Mesenchymal stem cell (in vitro differentiated cells and primary cell): ENCODE results near the gene PCNX2.

Experiments used
- DNase-seq: peaks from one replicate; pipeline ENCODE4 v3.0.0-alpha.2; 2013
- H2AFZ ChIP-seq: one replicate; pipeline ENCODE4 v1.6.1; 2013; ENCODE audit warnings: low read depth, mild to moderate bottlenecking, control low read depth, inconsistent platforms, low read length, moderate library complexity
- H2AK5ac ChIP-seq: 2 replicates; pipeline ENCODE4 v1.6.1; 2013; ENCODE audit warnings: low read length, moderate library complexity, mild to moderate bottlenecking, inconsistent platforms; ENCODE audit not compliant: severe bottlenecking
- H2BK120ac ChIP-seq: one replicate; pipeline ENCODE4 v1.6.1; 2013; ENCODE audit warnings: low read depth, mild to moderate bottlenecking, inconsistent platforms, low read length, moderate library complexity
- H2BK12ac ChIP-seq, 2 experiments: one replicate each; pipeline ENCODE4 v1.6.1; 2013; ENCODE audit warnings: inconsistent platforms in 2 of 2, low read length in 2 of 2, mild to moderate bottlenecking in 2 of 2, moderate library complexity in 2 of 2, control low read depth in 1 of 2
- H2BK15ac ChIP-seq: one replicate; pipeline ENCODE4 v1.6.1; 2013; ENCODE audit warnings: mild to moderate bottlenecking, low read depth, inconsistent platforms; ENCODE audit not compliant: poor library complexity, severe bottlenecking
- H2BK5ac ChIP-seq: 2 replicates; pipeline ENCODE4 v1.6.1; 2013; ENCODE audit warnings: low read depth, mild to moderate bottlenecking, low read length, control low read depth, inconsistent platforms; ENCODE audit not compliant: poor library complexity, severe bottlenecking
- H3K14ac ChIP-seq, 2 experiments: one replicate each; pipeline ENCODE4 v1.6.1; 2013; ENCODE audit warnings: inconsistent platforms in 2 of 2, low read length in 2 of 2, control low read depth in 1 of 2, mild to moderate bottlenecking in 1 of 2, moderate library complexity in 1 of 2
- H3K18ac ChIP-seq, 2 experiments: one replicate each; pipeline ENCODE4 v1.6.1; 2013; ENCODE audit warnings: inconsistent platforms in 2 of 2, low read length in 2 of 2, control low read depth in 1 of 2, low read depth in 1 of 2, mild to moderate bottlenecking in 1 of 2
- H3K23ac ChIP-seq, 2 experiments: one replicate each; pipeline ENCODE4 v1.6.1; 2013; ENCODE audit warnings: inconsistent platforms in 2 of 2, low read length in 2 of 2, mild to moderate bottlenecking in 2 of 2, moderate library complexity in 2 of 2, control low read depth in 1 of 2
- H3K27ac ChIP-seq: 2 replicates; pipeline ENCODE4 v1.5.1; 2013; ENCODE audit warnings: mild to moderate bottlenecking, moderate library complexity, low read length, control low read depth, inconsistent platforms; ENCODE audit not compliant: poor library complexity, severe bottlenecking
- H3K27me3 ChIP-seq, 2 experiments: 2 replicates each; pipeline versions ENCODE4 v1.6.1 to v1.7.0; 2013; ENCODE audit warnings: low read length in 2 of 2, mild to moderate bottlenecking in 2 of 2, moderate library complexity in 2 of 2, control low read depth in 1 of 2, inconsistent platforms in 1 of 2; ENCODE audit not compliant: control insufficient read depth in 1 of 2, insufficient read depth in 1 of 2
- H3K36me3 ChIP-seq, 2 experiments: 2 replicates each; pipeline versions ENCODE4 v1.6.1 to v1.7.0; 2013; ENCODE audit warnings: low read length in 2 of 2, control low read depth in 1 of 2, inconsistent platforms in 1 of 2, low read depth in 1 of 2, mild to moderate bottlenecking in 1 of 2; ENCODE audit not compliant: insufficient read depth in 2 of 2, control insufficient read depth in 1 of 2
- H3K4ac ChIP-seq, 2 experiments: one replicate each; pipeline ENCODE4 v1.6.1; 2013; ENCODE audit warnings: inconsistent platforms in 2 of 2, low read length in 2 of 2, mild to moderate bottlenecking in 2 of 2, moderate library complexity in 2 of 2, control low read depth in 1 of 2, low read depth in 1 of 2
- H3K4me1 ChIP-seq: 2 replicates; pipeline ENCODE4 v1.6.1; 2013; ENCODE audit warnings: low read depth, low read length, control low read depth; ENCODE audit not compliant: control insufficient read depth, insufficient read depth
- H3K4me2 ChIP-seq: 2 replicates; pipeline ENCODE4 v1.6.1; 2013; ENCODE audit warnings: low read length, mild to moderate bottlenecking, inconsistent platforms; ENCODE audit not compliant: poor library complexity, severe bottlenecking
- H3K4me3 ChIP-seq, 2 experiments: 2 replicates each; pipeline versions ENCODE4 v1.5.1 to v1.7.0; 2013; ENCODE audit warnings: low read length in 2 of 2, mild to moderate bottlenecking in 2 of 2, control low read depth in 1 of 2, low read depth in 1 of 2; ENCODE audit not compliant: insufficient read depth in 1 of 2
- H3K79me1 ChIP-seq: replicated peaks from 2 replicates; pipeline ENCODE4 v1.6.1; 2013; ENCODE audit warnings: mild to moderate bottlenecking, control low read depth, low read length, inconsistent platforms; ENCODE audit not compliant: poor library complexity, severe bottlenecking
- H3K9ac ChIP-seq: 2 replicates; pipeline ENCODE4 v1.7.0; 2013; ENCODE audit warnings: mild to moderate bottlenecking, low read length, moderate library complexity
- H3K9me3 ChIP-seq: 2 replicates; pipeline ENCODE4 v1.7.0; 2013; ENCODE audit warnings: mild to moderate bottlenecking, low read length; ENCODE audit not compliant: control insufficient read depth
- H4K8ac ChIP-seq: one replicate; pipeline ENCODE4 v1.6.1; 2013; ENCODE audit warnings: inconsistent platforms, mild to moderate bottlenecking, low read length, moderate library complexity
- H4K91ac ChIP-seq: one replicate; pipeline ENCODE4 v1.6.1; 2013; ENCODE audit warnings: mild to moderate bottlenecking, low read length, inconsistent platforms
- WGBS: methylation state at CpG from one replicate; pipeline ENCODE4 v1.1.7; 2013; ENCODE audit warnings: mixed read lengths; 5-methylcytosine and 5-hydroxymethylcytosine counted together

PCNX2 gene

DNA sequence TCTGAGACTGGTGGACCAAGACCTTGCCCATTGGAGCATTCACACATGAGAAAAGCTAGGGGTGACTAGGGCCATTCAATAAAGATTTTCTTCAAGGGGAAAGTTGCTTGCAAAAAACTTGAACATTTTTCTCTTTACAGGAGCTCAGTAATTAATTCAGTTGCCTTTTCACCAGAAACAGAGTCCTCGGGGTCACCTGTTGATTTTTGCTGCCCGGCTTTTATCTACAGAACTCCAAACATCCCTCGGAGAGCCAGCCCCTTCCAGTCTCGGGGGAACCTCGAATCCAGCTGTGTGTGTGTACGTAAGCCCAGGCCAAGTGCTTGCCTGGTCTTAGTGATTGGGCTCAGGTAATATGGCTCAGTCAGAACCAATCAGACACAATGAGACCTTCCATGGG lies 47.5 kb downstream of the PCNX2 start:
- H4K91ac ChIP-seq = no peak overlapping the region
- H3K36me3 ChIP-seq = peaks cover 27 to 76% of the 10 kb centered on the region in 2 experiments
- no peak overlapping the region for H4K8ac ChIP-seq
- no peak overlapping the region for H3K27ac ChIP-seq
- no peak overlapping the region for H2AK5ac ChIP-seq
- peaks cover 3% of the 10 kb centered on the region for H3K79me1 ChIP-seq
- H3K18ac ChIP-seq = no peak overlapping the region
- no peaks in the 10 kb centered on the region for H3K27me3 ChIP-seq
- H3K9ac ChIP-seq = no peak overlapping the region
- no peak overlapping the region for H3K4me2 ChIP-seq
- no peak overlapping the region for H3K14ac ChIP-seq
- no peak overlapping the region for H2BK15ac ChIP-seq
- H3K23ac ChIP-seq = no peak overlapping the region
- H2BK120ac ChIP-seq = no peak overlapping the region
- no peak overlapping the region for H3K4me3 ChIP-seq
- no peak overlapping the region for H2AFZ ChIP-seq
- no peak overlapping the region for H3K4ac ChIP-seq
- H2BK5ac ChIP-seq = no peak overlapping the region
- peaks cover 3% of the 10 kb centered on the region for H3K4me1 ChIP-seq
- WGBS = 96% methylated on average over 6 of the region's 6 CpGs
- H2BK12ac ChIP-seq = no peak overlapping the region
- DNase-seq = no peak
- H3K9me3 ChIP-seq = no peaks in the 10 kb centered on the region

DNA sequence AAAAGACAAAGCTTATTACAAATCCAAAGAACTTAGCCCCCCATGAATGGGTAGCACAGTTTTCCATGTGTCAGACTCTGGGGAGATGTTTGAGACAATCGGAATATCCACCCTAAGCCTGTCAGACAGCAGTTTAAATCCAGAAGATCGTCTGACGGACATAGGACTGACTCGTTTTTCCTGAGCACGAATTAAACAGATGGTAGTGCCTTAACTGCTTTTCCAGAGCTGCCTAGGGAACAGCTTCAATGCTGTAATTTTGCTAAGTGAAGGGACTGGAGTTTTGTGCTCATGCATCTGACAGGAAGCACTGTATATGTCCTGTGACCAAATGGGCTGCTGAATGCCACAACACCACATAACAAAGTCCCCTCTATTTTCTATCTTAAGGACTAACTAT lies 48.6 kb downstream of the PCNX2 start:
- H4K91ac ChIP-seq = no peak overlapping the region
- H3K27ac ChIP-seq = no peak overlapping the region
- H3K4me3 ChIP-seq = no peak overlapping the region
- H3K18ac ChIP-seq = no peak overlapping the region
- H2BK5ac ChIP-seq = no peak overlapping the region
- H2BK12ac ChIP-seq = no peak overlapping the region
- H3K4ac ChIP-seq = no peak overlapping the region
- no peak overlapping the region for H3K23ac ChIP-seq
- H3K27me3 ChIP-seq = no peaks in the 10 kb centered on the region
- no peak overlapping the region for H3K4me2 ChIP-seq
- peaks cover 3% of the 10 kb centered on the region for H3K79me1 ChIP-seq
- H3K4me1 ChIP-seq = peaks cover 3% of the 10 kb centered on the region
- no peak overlapping the region for H2AFZ ChIP-seq
- peaks cover 27 to 69% of the 10 kb centered on the region in 2 experiments for H3K36me3 ChIP-seq
- H2BK15ac ChIP-seq = no peak overlapping the region
- no peaks in the 10 kb centered on the region for H3K9me3 ChIP-seq
- no peak overlapping the region for H2BK120ac ChIP-seq
- H3K14ac ChIP-seq = no peak overlapping the region
- H4K8ac ChIP-seq = no peak overlapping the region
- 76% methylated on average over 5 of the region's 5 CpGs for WGBS
- DNase-seq = no peak
- no peak overlapping the region for H3K9ac ChIP-seq
- no peak overlapping the region for H2AK5ac ChIP-seq

DNA sequence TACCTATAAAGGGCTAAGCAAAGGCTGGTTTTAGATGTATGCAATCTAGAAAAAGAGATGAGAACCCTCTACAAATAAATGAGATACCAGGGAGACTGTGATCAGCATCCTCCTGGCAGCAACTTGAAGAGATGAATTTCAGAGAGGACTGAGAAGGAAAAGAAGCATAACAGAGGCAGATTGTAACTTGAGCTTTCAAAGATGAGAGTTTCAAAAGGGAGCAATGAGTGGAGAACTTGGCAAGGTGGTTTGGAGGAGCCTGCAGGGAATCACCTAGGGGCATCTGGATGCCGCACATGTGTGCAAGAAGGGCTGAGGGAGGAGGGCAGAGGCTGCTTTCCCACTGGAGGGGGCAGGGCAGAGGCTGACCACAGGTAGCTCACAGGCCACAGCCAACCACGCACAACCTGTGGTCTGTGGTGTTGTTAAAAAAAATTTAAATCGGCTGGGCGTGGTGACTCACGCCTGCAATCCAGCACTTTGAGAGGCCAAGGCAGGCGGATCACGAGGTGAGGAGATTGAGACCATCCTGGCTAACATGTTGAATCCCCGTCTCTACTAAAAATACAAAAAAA lies 50.2 kb downstream of the PCNX2 start:
- no peaks in the 10 kb centered on the region for H3K9me3 ChIP-seq
- H2BK15ac ChIP-seq = no peak overlapping the region
- no peak overlapping the region for H2BK120ac ChIP-seq
- H2AFZ ChIP-seq = no peak overlapping the region
- 100% methylated on average over 8 of the region's 8 CpGs for WGBS
- H3K27me3 ChIP-seq = no peaks in the 10 kb centered on the region
- no peak overlapping the region for H3K9ac ChIP-seq
- peaks cover 23 to 53% of the 10 kb centered on the region in 2 experiments for H3K36me3 ChIP-seq
- H3K4me3 ChIP-seq = no peak overlapping the region
- H2AK5ac ChIP-seq = no peak overlapping the region
- DNase-seq = no peak
- H3K14ac ChIP-seq = no peak overlapping the region
- no peak overlapping the region for H2BK12ac ChIP-seq
- H3K4ac ChIP-seq = no peak overlapping the region
- no peak overlapping the region for H3K23ac ChIP-seq
- H3K79me1 ChIP-seq = peaks cover 3% of the 10 kb centered on the region
- peaks cover 3% of the 10 kb centered on the region for H3K4me1 ChIP-seq
- H3K18ac ChIP-seq = no peak overlapping the region
- no peak overlapping the region for H4K8ac ChIP-seq
- H3K4me2 ChIP-seq = no peak overlapping the region
- H2BK5ac ChIP-seq = no peak overlapping the region
- H3K27ac ChIP-seq = no peak overlapping the region
- H4K91ac ChIP-seq = no peak overlapping the region

DNA sequence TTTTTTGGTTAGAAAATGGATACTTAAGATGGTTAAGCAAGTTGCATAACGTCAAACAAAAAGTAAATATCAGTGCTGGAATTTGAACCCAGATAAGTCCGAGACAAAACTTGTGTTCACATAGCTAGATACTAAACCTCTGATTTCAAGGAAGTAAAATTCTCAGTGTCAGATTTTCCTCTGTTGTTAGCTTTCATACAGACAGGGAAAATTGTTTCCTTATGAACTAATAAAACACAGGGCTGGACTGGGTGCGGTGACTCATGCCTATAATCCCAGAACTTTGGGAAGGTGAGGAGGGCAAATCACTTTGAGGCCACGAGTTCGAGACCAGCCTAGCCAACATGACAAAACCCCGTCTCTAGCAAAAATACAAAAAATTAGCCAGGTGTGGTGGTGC lies 51.3 kb downstream of the PCNX2 start:
- Histone ChIP-seq H4K8ac (no peak overlapping the region), H3K27me3 (no peaks in the 10 kb centered on the region), H3K23ac (no peak overlapping the region), H3K27ac (no peak overlapping the region), H3K4me3 (no peak overlapping the region), H3K36me3 (peaks cover 19 to 51% of the 10 kb centered on the region in 2 experiments), H2AK5ac (no peak overlapping the region), H3K79me1 (peaks cover 3% of the 10 kb centered on the region), H3K4me1 (peaks cover 3% of the 10 kb centered on the region), H3K4me2 (no peak overlapping the region), H2BK5ac (no peak overlapping the region), H3K9me3 (no peaks in the 10 kb centered on the region), H2BK120ac (no peak overlapping the region), H2AFZ (no peak overlapping the region), H2BK12ac (no peak overlapping the region), H3K9ac (no peak overlapping the region), H3K18ac (no peak overlapping the region), H4K91ac (no peak overlapping the region), H3K14ac (no peak overlapping the region), H2BK15ac (no peak overlapping the region), H3K4ac (no peak overlapping the region)
- whole genome bisulfite sequencing = 94% methylated on average over 5 of the region's 6 CpGs
- no peak for DNase-seq
